Left lung (tissue), 10 donors: ENCODE data around the gene BNIP5. TPM values are rescaled to one million over a fixed set of nuclear protein-coding genes. Genes with fewer than 3 reads are reported as not detected.

ENCODE experiments used
- ATAC-seq: fragments of 200-7000 bp; cut with Tn5 transposase; one replicate; pipeline ENCODE4 v1.9.1; 2020; ENCODE audit warnings: moderate library complexity
- DNase-seq, 4 donors: peaks; one replicate each; pipeline ENCODE4 v3.0.0-alpha.2; 2013 to 2020
- H3K27ac ChIP-seq, 2 donors: fragments of 200-600 bp; sonication (generic) in 1 of 2; one replicate each; pipeline versions ENCODE4 v1.5.0 to v1.8.0; 2020 to 2021
- H3K27me3 ChIP-seq, 2 donors: fragments of 200-600 bp; sonication (generic) in 1 of 2; one replicate each; pipeline versions ENCODE4 v1.5.0 to v1.8.0; 2020 to 2021
- H3K36me3 ChIP-seq, 2 donors: fragments of 200-600 bp; sonication (generic) in 1 of 2; one replicate each; pipeline versions ENCODE4 v1.5.0 to v1.8.0; 2020 to 2021
- H3K4me1 ChIP-seq, 2 donors: fragments of 200-600 bp; one replicate each; pipeline ENCODE4 v1.8.0; 2021
- H3K4me3 ChIP-seq, 2 donors: fragments of 200-600 bp; sonication (generic) in 1 of 2; one replicate each; pipeline versions ENCODE4 v1.5.0 to v1.8.0; 2020 to 2021; ENCODE audit warnings: mild to moderate bottlenecking in 1 of 2
- H3K9me3 ChIP-seq, 2 donors: fragments of 200-600 bp; sonication (generic) in 1 of 2; one replicate each; pipeline versions ENCODE4 v1.5.0 to v1.8.0; 2020 to 2021
- CTCF ChIP-seq, 2 donors: fragments of 200-600 bp; sonication (generic) in 1 of 2; IDR thresholded peaks; one replicate each; pipeline versions ENCODE4 v1.5.0 to v1.8.0; 2021; ENCODE audit warnings: antibody characterized with exemption in 2 of 2
- intact Hi-C, 2 donors: fragments of 100-400 bp; cut with DNase I; formaldehyde crosslinking; loops; one replicate each; pipeline versions ENCODE4 v1.11.2 to v1.14.2; 2022
- polyA plus RNA-seq, 6 donors: library from polyadenylated mRNA; unstranded; fragments of 120-200 nt; gene quantifications; one replicate each; pipeline ENCODE4 v1.2.1, GENCODE V29; 2013; ENCODE audit not compliant: insufficient read length in 6 of 6
- total RNA-seq, 2 donors: library from RNA; stranded (reverse); fragmentation: NEBNext Ultra II Directional; extraction: Animal tissue kit (Norgen Biotek cat#: 25700); gene quantifications; one replicate each; pipeline ENCODE4 v1.2.1, GENCODE V29; 2021
- donor health status: DM: no; HTN: yes; CAD: no.
- donor health status: DM: no; HTN: no; CAD: no.

The BNIP5 gene
- total and polyA plus RNA-seq, 8 donors = 0.26 TPM; not detected in 7

GRCh38 chr6:36381502-36382389, 45.1 kb upstream of the BNIP5 start:
- no peak for TF ChIP-seq CTCF (IDR thresholded peaks at IDR 0.05)
- no peak for DNase-seq
- H3K36me3 ChIP-seq = peaks cover 0 to 3% of the 10 kb centered on the region in 2 donors
- peaks cover 0 to 15% of the 10 kb centered on the region in 2 donors for H3K4me1 ChIP-seq
- no peak overlapping the region for H3K4me3 ChIP-seq
- H3K9me3 ChIP-seq = no peaks in the 10 kb centered on the region
- intact Hi-C loops = no loop called here
- no peaks in the 10 kb centered on the region for H3K27me3 ChIP-seq
- no peak overlapping the region for H3K27ac ChIP-seq
- ATAC-seq = no peak

- DNase-seq = no peak
- Histone ChIP-seq H3K9me3 (no peaks in the 10 kb centered on the region), H3K27me3 (no peaks in the 10 kb centered on the region), H3K27ac (no peak overlapping the region), H3K36me3 (peaks cover 0 to 13% of the 10 kb centered on the region in 2 donors), H3K4me3 (no peak overlapping the region), H3K4me1 (peaks cover 0 to 6% of the 10 kb centered on the region in 2 donors)
- no peak for TF ChIP-seq CTCF (IDR thresholded peaks at IDR 0.05)
- intact Hi-C loops = no loop called here
- no peak for ATAC-seq
These were observed 43.5 kb upstream of the BNIP5 start for GRCh38 chr6:36380166-36380565.

- Histone ChIP-seq H3K27me3 (no peaks in the 10 kb centered on the region), H3K36me3 (peaks cover 0 to 13% of the 10 kb centered on the region in 2 donors), H3K27ac (no peak overlapping the region), H3K9me3 (no peaks in the 10 kb centered on the region), H3K4me3 (no peak overlapping the region), H3K4me1 (peaks cover 0 to 3% of the 10 kb centered on the region in 2 donors)
- ATAC-seq = no peak
- TF ChIP-seq CTCF (IDR thresholded peaks at IDR 0.05) = no peak
- DNase-seq = no peak
- intact Hi-C loops = no loop called here
These were observed 42.2 kb upstream of the BNIP5 start for GRCh38 chr6:36378936-36379335.

GRCh38 chr6:36378243-36378920, 41.7 kb upstream of the BNIP5 start:
- Histone ChIP-seq H3K27me3 (no peaks in the 10 kb centered on the region), H3K4me1 (no peaks in the 10 kb centered on the region), H3K36me3 (peaks cover 0 to 15% of the 10 kb centered on the region in 2 donors), H3K4me3 (no peak overlapping the region), H3K27ac (no peak overlapping the region), H3K9me3 (no peaks in the 10 kb centered on the region)
- no peak for TF ChIP-seq CTCF (IDR thresholded peaks at IDR 0.05)
- ATAC-seq (no peak), DNase-seq (no peak)
- intact Hi-C loops = no loop called here

GRCh38 chr6:36377594-36377993, 40.9 kb upstream of the BNIP5 start:
- no peak overlapping the region for H3K4me3 ChIP-seq
- intact Hi-C loops = no loop called here
- H3K27me3 ChIP-seq = no peaks in the 10 kb centered on the region
- ATAC-seq (no peak), DNase-seq (no peak)
- peaks cover 0 to 23% of the 10 kb centered on the region in 2 donors for H3K36me3 ChIP-seq
- no peak for TF ChIP-seq CTCF (IDR thresholded peaks at IDR 0.05)
- H3K27ac ChIP-seq = no peak overlapping the region
- H3K9me3 ChIP-seq = no peaks in the 10 kb centered on the region
- no peaks in the 10 kb centered on the region for H3K4me1 ChIP-seq
